ENCODE results near the gene C10orf90. TPM values are rescaled to one million over a fixed set of nuclear protein-coding genes. Genes with fewer than 3 reads are reported as not detected.

Gene C10orf90
- polyA plus RNA-seq, 3 donors, result not detected

- no peak overlapping the region for H3K27ac Mint-ChIP-seq
- H3K27ac ChIP-seq (ENCODE audit: low read depth in 1 of 2, low read length in 2 of 2), result no peak overlapping the region
- H3K4me1 ChIP-seq (ENCODE audit: control insufficient read depth in 1 of 2, insufficient read depth in 2 of 2, low read length in 2 of 2), result no peaks in the 10 kb centered on the region
- H3K27me3 Mint-ChIP-seq (ENCODE audit: low read depth in 3 of 3), result peaks cover 0 to 6% (median 2%) of the 10 kb centered on the region in 3 donors
- DNase-seq, result no peak
- 60% methylated on average over 2 of the region's 3 CpGs for WGBS (ENCODE audit: insufficient coverage)
- no peaks in the 10 kb centered on the region for H3K9me3 ChIP-seq (replicated peaks in 1 of 2; ENCODE audit: control insufficient read depth in 1 of 2, insufficient read depth in 1 of 2, low read length in 2 of 2)
- H3K9ac ChIP-seq (ENCODE audit: insufficient read depth, low read length, poor library complexity, severe bottlenecking), result no peak overlapping the region
- H3K4me1 Mint-ChIP-seq, result no peaks in the 10 kb centered on the region
- peaks cover 0 to 2% (median 0%) of the 10 kb centered on the region in 7 donors for H3K9me3 Mint-ChIP-seq
- no peak for TF ChIP-seq CTCF (IDR thresholded peaks at IDR 0.05)
- H2AFZ ChIP-seq (ENCODE audit: insufficient read depth, low read depth, low read length, poor library complexity, severe bottlenecking), result no peak overlapping the region
- no peaks in the 10 kb centered on the region for H3K27me3 ChIP-seq (ENCODE audit: control insufficient read depth in 2 of 2, insufficient read depth in 2 of 2, low read length in 2 of 2)
- H3K36me3 Mint-ChIP-seq, result no peaks in the 10 kb centered on the region
- no peaks in the 10 kb centered on the region for H3K79me2 ChIP-seq (ENCODE audit: insufficient read depth, low read length)
- H3K36me3 ChIP-seq (replicated peaks in 1 of 2; ENCODE audit: control insufficient read depth in 1 of 2, insufficient read depth in 2 of 2, low read length in 2 of 2), result no peaks in the 10 kb centered on the region
- H3K4me3 Mint-ChIP-seq, result no peak overlapping the region
- no peak overlapping the region for H3K4me2 ChIP-seq (replicated peaks; ENCODE audit: extremely low read depth, low read length, poor library complexity, severe bottlenecking)
- intact Hi-C loops (cut with micrococcal nuclease), result no loop called here
- no peaks in the 10 kb centered on the region for H4K20me1 ChIP-seq (ENCODE audit: insufficient read depth, low read length)
- H3K4me3 ChIP-seq (replicated peaks in 1 of 3; ENCODE audit: low read depth in 2 of 3, low read length in 3 of 3), result no peak overlapping the region
These were observed 72.5 kb downstream of the C10orf90 start for GRCh38 chr10:126598009-126598408.

GRCh38 chr10:126597211-126597610, 73.3 kb downstream of the C10orf90 start:
- Histone ChIP-seq H3K4me1 (ENCODE audit: control insufficient read depth in 1 of 2, insufficient read depth in 2 of 2, low read length in 2 of 2) (no peaks in the 10 kb centered on the region), H3K4me2 (replicated peaks; ENCODE audit: extremely low read depth, low read length, poor library complexity, severe bottlenecking) (no peak overlapping the region), H3K79me2 (ENCODE audit: insufficient read depth, low read length) (no peaks in the 10 kb centered on the region), H4K20me1 (ENCODE audit: insufficient read depth, low read length) (no peaks in the 10 kb centered on the region), H3K4me3 (replicated peaks in 1 of 3; ENCODE audit: low read depth in 2 of 3, low read length in 3 of 3) (no peak overlapping the region), H2AFZ (ENCODE audit: insufficient read depth, low read depth, low read length, poor library complexity, severe bottlenecking) (no peak overlapping the region), H3K27ac (ENCODE audit: low read depth in 1 of 2, low read length in 2 of 2) (no peak overlapping the region), H3K36me3 (replicated peaks in 1 of 2; ENCODE audit: control insufficient read depth in 1 of 2, insufficient read depth in 2 of 2, low read length in 2 of 2) (no peaks in the 10 kb centered on the region), H3K9ac (ENCODE audit: insufficient read depth, low read length, poor library complexity, severe bottlenecking) (no peak overlapping the region), H3K27me3 (ENCODE audit: control insufficient read depth in 2 of 2, insufficient read depth in 2 of 2, low read length in 2 of 2) (no peaks in the 10 kb centered on the region), H3K9me3 (replicated peaks in 1 of 2; ENCODE audit: control insufficient read depth in 1 of 2, insufficient read depth in 1 of 2, low read length in 2 of 2) (no peaks in the 10 kb centered on the region)
- no peak overlapping the region for H3K4me3 Mint-ChIP-seq
- no peak for DNase-seq
- no peaks in the 10 kb centered on the region for H3K36me3 Mint-ChIP-seq
- no peak for TF ChIP-seq CTCF (IDR thresholded peaks at IDR 0.05)
- H3K27me3 Mint-ChIP-seq (ENCODE audit: low read depth in 3 of 3), result peaks cover 0 to 6% (median 2%) of the 10 kb centered on the region in 3 donors
- intact Hi-C loops (cut with micrococcal nuclease), result no loop called here
- no peak overlapping the region for H3K27ac Mint-ChIP-seq
- peaks cover 0 to 2% (median 0%) of the 10 kb centered on the region in 7 donors for H3K9me3 Mint-ChIP-seq
- 90% methylated on average over 2 of the region's 2 CpGs for WGBS (ENCODE audit: insufficient coverage)
- no peaks in the 10 kb centered on the region for H3K4me1 Mint-ChIP-seq
